ENCODE data around the gene HSPA1L. TPM values are rescaled to one million over a fixed set of nuclear protein-coding genes. Genes with fewer than 3 reads are reported as not detected.
A peak's percentile ranks its signal among the peaks of the same experiment; 100 is the strongest.
"Not testable (repeated sequence)": the region's sequence is repeated elsewhere in the genome, so short reads cannot be mapped to it uniquely, and the experiment has no call there.

The HSPA1L gene
- total RNA-seq, 2 donors from 2014 or later: 2.9 to 3.1 TPM

GRCh38 chr6:31850765-31851484 is 35.8 kb upstream of the HSPA1L start:
- no peak for ATAC-seq (replicated peaks in 1 of 2)
- Mint-ChIP-seq H3K9me3 (no peaks in the 10 kb centered on the region), H3K27ac (no peak overlapping the region), H3K4me3 (no peak overlapping the region), H3K4me1 (ENCODE audit: low read depth) (no peaks in the 10 kb centered on the region), H3K36me3 (ENCODE audit: insufficient read depth in 2 of 2) (no peaks in the 10 kb centered on the region), H3K27me3 (ENCODE audit: low read depth) (no peaks in the 10 kb centered on the region)
- no peak for DNase-seq

- ATAC-seq (replicated peaks in 1 of 2) (no peak), DNase-seq (no peak)
- Mint-ChIP-seq H3K27me3 (ENCODE audit: low read depth) (no peaks in the 10 kb centered on the region), H3K4me1 (ENCODE audit: low read depth) (peaks cover 7% of the 10 kb centered on the region), H3K27ac (no peak overlapping the region), H3K9me3 (no peaks in the 10 kb centered on the region), H3K36me3 (ENCODE audit: insufficient read depth in 2 of 2) (no peaks in the 10 kb centered on the region), H3K4me3 (no peak overlapping the region)
Measured at GRCh38 chr6:31847276-31847978, 32.3 kb upstream of the HSPA1L start.

GRCh38 chr6:31844507-31844906 is 29.4 kb upstream of the HSPA1L start:
- H3K27me3 Mint-ChIP-seq (ENCODE audit: low read depth): no peaks in the 10 kb centered on the region
- peaks cover 0 to 15% of the 10 kb centered on the region in 2 donors for H3K36me3 Mint-ChIP-seq (ENCODE audit: insufficient read depth in 2 of 2)
- H3K9me3 Mint-ChIP-seq: no peaks in the 10 kb centered on the region
- H3K4me3 Mint-ChIP-seq: no peak overlapping the region
- H3K27ac Mint-ChIP-seq: no peak overlapping the region
- DNase-seq (no peak), ATAC-seq (replicated peaks in 1 of 2) (no peak)
- peaks cover 9% of the 10 kb centered on the region for H3K4me1 Mint-ChIP-seq (ENCODE audit: low read depth)

- Mint-ChIP-seq H3K36me3 (ENCODE audit: insufficient read depth in 2 of 2) (peaks cover 6 to 25% of the 10 kb centered on the region in 2 donors), H3K4me1 (ENCODE audit: low read depth) (peaks cover 33% of the 10 kb centered on the region), H3K4me3 (no peak overlapping the region), H3K9me3 (no peaks in the 10 kb centered on the region), H3K27ac (no peak overlapping the region), H3K27me3 (ENCODE audit: low read depth) (no peaks in the 10 kb centered on the region)
- ATAC-seq (replicated peaks in 1 of 2) (no peak), DNase-seq (no peak)
Measured at GRCh38 chr6:31842053-31842452, 27.0 kb upstream of the HSPA1L start.

GRCh38 chr6:31839779-31840126 is 24.7 kb upstream of the HSPA1L start:
- peak overlapping the region; percentile 88 for H3K27ac Mint-ChIP-seq
- not testable (repeated sequence) for ATAC-seq (replicated peaks in 1 of 2)

GRCh38 chr6:31838968-31839367 is 23.9 kb upstream of the HSPA1L start:
- ATAC-seq (replicated peaks in 1 of 2) (no peak), DNase-seq (no peak)
- Mint-ChIP-seq H3K27me3 (ENCODE audit: low read depth) (no peaks in the 10 kb centered on the region), H3K9me3 (no peaks in the 10 kb centered on the region), H3K27ac (peak overlapping the region; percentile 88), H3K36me3 (ENCODE audit: insufficient read depth in 2 of 2) (peaks cover 23 to 46% of the 10 kb centered on the region in 2 donors), H3K4me1 (ENCODE audit: low read depth) (peaks cover 43% of the 10 kb centered on the region), H3K4me3 (peak overlapping the region; percentile 37 to 86)

More at GRCh38 chr6:31839779-31840126, 24.7 kb upstream of the HSPA1L start:
- not testable (repeated sequence) for DNase-seq; H3K9me3 Mint-ChIP-seq; H3K4me3 Mint-ChIP-seq; H3K27me3 Mint-ChIP-seq (ENCODE audit: low read depth)
- H3K36me3 Mint-ChIP-seq (ENCODE audit: insufficient read depth in 2 of 2): peaks cover 21 to 44% of the 10 kb centered on the region in 2 donors
- peaks cover 38% of the 10 kb centered on the region for H3K4me1 Mint-ChIP-seq (ENCODE audit: low read depth)

GRCh38 chr6:31838114-31838553 is 23.1 kb upstream of the HSPA1L start:
- not testable (repeated sequence) for DNase-seq; ATAC-seq (replicated peaks in 1 of 2)
- H3K36me3 Mint-ChIP-seq (ENCODE audit: insufficient read depth in 2 of 2): peaks cover 23 to 46% of the 10 kb centered on the region in 2 donors

GRCh38 chr6:31837369-31838113 is 22.5 kb upstream of the HSPA1L start:
- H3K36me3 Mint-ChIP-seq (ENCODE audit: insufficient read depth in 2 of 2): peaks cover 23 to 46% of the 10 kb centered on the region in 2 donors
- DNase-seq (no peak), ATAC-seq (replicated peaks in 1 of 2) (no peak)
- peaks cover 54% of the 10 kb centered on the region for H3K4me1 Mint-ChIP-seq (ENCODE audit: low read depth)
- H3K4me3 Mint-ChIP-seq: peak overlapping the region; percentile 86 to 97
- H3K27ac Mint-ChIP-seq: peak overlapping the region; percentile 97
- H3K9me3 Mint-ChIP-seq: no peaks in the 10 kb centered on the region
- no peaks in the 10 kb centered on the region for H3K27me3 Mint-ChIP-seq (ENCODE audit: low read depth)

More at GRCh38 chr6:31838114-31838553, 23.1 kb upstream of the HSPA1L start:
- H3K4me3 Mint-ChIP-seq: peak overlapping the region; percentile 86 to 97
- H3K4me1 Mint-ChIP-seq (ENCODE audit: low read depth): peaks cover 48% of the 10 kb centered on the region
- H3K9me3 Mint-ChIP-seq; H3K27ac Mint-ChIP-seq; H3K27me3 Mint-ChIP-seq (ENCODE audit: low read depth): not testable (repeated sequence)

- Mint-ChIP-seq H3K27me3 (ENCODE audit: low read depth) (no peaks in the 10 kb centered on the region), H3K27ac (peak overlapping the region; percentile 97), H3K4me3 (peak overlapping the region; percentile 86 to 97), H3K9me3 (no peaks in the 10 kb centered on the region), H3K36me3 (ENCODE audit: insufficient read depth in 2 of 2) (peaks cover 23 to 46% of the 10 kb centered on the region in 2 donors), H3K4me1 (ENCODE audit: low read depth) (peaks cover 54% of the 10 kb centered on the region)
- DNase-seq (no peak), ATAC-seq (replicated peaks in 1 of 2) (no peak)
Measured at GRCh38 chr6:31836474-31837368, 21.6 kb upstream of the HSPA1L start.

GRCh38 chr6:31836047-31836473 is 21.0 kb upstream of the HSPA1L start:
- Mint-ChIP-seq H3K9me3 (no peaks in the 10 kb centered on the region), H3K4me1 (ENCODE audit: low read depth) (peaks cover 56% of the 10 kb centered on the region), H3K36me3 (ENCODE audit: insufficient read depth in 2 of 2) (peaks cover 23 to 44% of the 10 kb centered on the region in 2 donors), H3K27ac (peak overlapping the region; percentile 97), H3K27me3 (ENCODE audit: low read depth) (no peaks in the 10 kb centered on the region), H3K4me3 (peak overlapping the region; percentile 86 to 97)
- DNase-seq (no peak), ATAC-seq (replicated peaks in 1 of 2) (no peak)

GRCh38 chr6:31834367-31835250 is 19.5 kb upstream of the HSPA1L start:
- peaks cover 68% of the 10 kb centered on the region for H3K4me1 Mint-ChIP-seq (ENCODE audit: low read depth)
- DNase-seq: peak; percentile 80 to 83
- no peaks in the 10 kb centered on the region for H3K27me3 Mint-ChIP-seq (ENCODE audit: low read depth)
- H3K9me3 Mint-ChIP-seq: no peaks in the 10 kb centered on the region
- H3K4me3 Mint-ChIP-seq: peak overlapping the region; percentile 86 to 97
- peaks cover 25 to 36% of the 10 kb centered on the region in 2 donors for H3K36me3 Mint-ChIP-seq (ENCODE audit: insufficient read depth in 2 of 2)
- peak; percentile 65 for ATAC-seq (replicated peaks in 1 of 2)
- peak overlapping the region; percentile 97 for H3K27ac Mint-ChIP-seq

Data from activated T-cell treated with anti-CD3 and anti-CD28 coated beads, Interleukin-2, amount 50 U/mL, for 72 hours (primary cell).